Gastroesophageal sphincter (tissue), 3 donors: ENCODE results near the gene RAB6B.

Source experiments
- POLR2A ChIP-seq, 2 donors: fragments of 450-650 bp; IDR thresholded peaks; one replicate each; pipeline ENCODE4 v1.6.1; 2017; ENCODE audit warnings: antibody characterized with exemption in 2 of 2, mild to moderate bottlenecking in 2 of 2, moderate library complexity in 1 of 2
- TF ChIP-seq, protein P1 (sequence below), 4 experiments: fragments of 200-600 bp in 2 of 4; fragments of 450-650 bp in 2 of 4; sonication (generic) in 1 of 4; IDR thresholded peaks; one replicate each; pipeline ENCODE4 v1.5.1; 2017 to 2019; ENCODE audit warnings: antibody characterized with exemption in 4 of 4, mild to moderate bottlenecking in 2 of 4, moderate library complexity in 2 of 4

DNA sequence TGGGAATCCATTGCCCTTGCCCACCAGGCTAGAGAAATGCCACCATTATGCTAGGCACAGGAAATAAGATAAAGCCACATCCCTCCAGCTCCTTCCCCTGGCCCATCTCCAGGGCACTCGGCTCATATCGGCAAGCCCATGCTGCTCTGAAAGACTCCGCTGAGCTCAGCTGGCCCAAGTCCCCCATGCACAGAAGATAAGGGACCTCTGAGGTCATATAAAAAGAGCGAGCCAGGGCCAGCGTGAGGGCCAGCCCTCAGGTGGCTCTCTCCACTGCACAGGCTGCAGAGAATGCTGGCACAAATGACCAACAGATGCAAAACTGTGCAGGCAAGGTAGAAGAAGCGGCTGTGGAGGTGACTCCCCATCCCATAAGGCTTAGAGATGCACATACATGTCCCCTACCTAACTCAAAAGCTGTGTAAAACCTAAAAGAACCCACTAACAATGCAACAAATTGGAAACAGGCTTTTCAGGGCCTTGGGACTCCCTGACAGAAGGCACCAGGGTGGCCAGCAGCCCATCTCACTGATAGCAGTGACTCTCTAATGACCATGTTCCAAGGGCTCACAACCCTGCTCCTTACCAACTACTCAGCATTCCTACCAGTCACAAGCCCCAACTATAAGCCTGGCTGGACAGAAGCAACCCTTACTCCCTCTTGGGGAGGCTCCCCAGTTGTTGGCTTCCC lies 3.0 kb downstream of the RAB6B start:
- TF ChIP-seq, protein P1, sequence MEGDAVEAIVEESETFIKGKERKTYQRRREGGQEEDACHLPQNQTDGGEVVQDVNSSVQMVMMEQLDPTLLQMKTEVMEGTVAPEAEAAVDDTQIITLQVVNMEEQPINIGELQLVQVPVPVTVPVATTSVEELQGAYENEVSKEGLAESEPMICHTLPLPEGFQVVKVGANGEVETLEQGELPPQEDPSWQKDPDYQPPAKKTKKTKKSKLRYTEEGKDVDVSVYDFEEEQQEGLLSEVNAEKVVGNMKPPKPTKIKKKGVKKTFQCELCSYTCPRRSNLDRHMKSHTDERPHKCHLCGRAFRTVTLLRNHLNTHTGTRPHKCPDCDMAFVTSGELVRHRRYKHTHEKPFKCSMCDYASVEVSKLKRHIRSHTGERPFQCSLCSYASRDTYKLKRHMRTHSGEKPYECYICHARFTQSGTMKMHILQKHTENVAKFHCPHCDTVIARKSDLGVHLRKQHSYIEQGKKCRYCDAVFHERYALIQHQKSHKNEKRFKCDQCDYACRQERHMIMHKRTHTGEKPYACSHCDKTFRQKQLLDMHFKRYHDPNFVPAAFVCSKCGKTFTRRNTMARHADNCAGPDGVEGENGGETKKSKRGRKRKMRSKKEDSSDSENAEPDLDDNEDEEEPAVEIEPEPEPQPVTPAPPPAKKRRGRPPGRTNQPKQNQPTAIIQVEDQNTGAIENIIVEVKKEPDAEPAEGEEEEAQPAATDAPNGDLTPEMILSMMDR (IDR thresholded peaks at IDR 0.05) = no peak
- TF ChIP-seq POLR2A (IDR thresholded peaks at IDR 0.05) = no peak
